KBM-7 (cell line): ENCODE data around the gene FREM3.
"Not testable (repeated sequence)": the region's sequence is repeated elsewhere in the genome, so short reads cannot be mapped to it uniquely, and the experiment has no call there.

Experiments used
- DNase-seq: peaks from one replicate; pipeline ENCODE4 v3.0.0-alpha.2; 2015
- in situ Hi-C: fragments of 300-500 bp; cut with MboI; formaldehyde crosslinking; loops from 2 replicates; pipeline ENCODE4 v1.14.3; 2020; ENCODE audit warnings: low sequenced_read_pairs, low pct_unique_long_range_greater_than_20kb, mixed read lengths

FREM3 gene

DNA sequence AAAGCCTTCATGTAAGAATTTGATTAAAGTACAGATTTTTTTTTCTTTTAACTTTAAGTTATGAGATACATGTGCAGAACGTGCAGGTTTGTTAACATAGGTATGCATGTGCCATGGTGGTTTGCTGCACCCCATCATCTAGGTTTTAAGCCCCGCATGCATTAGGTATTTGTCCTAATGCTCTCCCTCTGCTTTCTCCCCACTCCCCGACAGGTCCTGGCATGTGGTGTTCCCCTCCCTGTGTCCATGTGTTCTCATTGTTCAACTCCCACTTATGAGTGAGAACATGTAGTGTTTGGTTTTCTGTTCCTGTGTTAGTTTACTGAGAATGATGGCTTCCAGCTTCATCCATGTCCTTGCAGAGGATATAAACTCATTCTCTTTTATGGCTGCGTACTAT is 172.4 kb downstream of the FREM3 start:
- in situ Hi-C loops, DNase-seq: not testable (repeated sequence)
